HL-60 (cell line): Measurements from ENCODE around the gene SUSD4.

Experiments used
- DNase-seq, 2 experiments: peaks; one replicate each; pipeline ENCODE4 v3.0.0-alpha.2; 2010 to 2020; ENCODE audit warnings: low read depth in 1 of 2, low spot score in 1 of 2
- H3K27ac ChIP-seq: fragments of 250-450 bp; sonication (Bioruptor Pico); replicated peaks from 2 replicates; pipeline ENCODE4 v1.5.1; 2020; ENCODE audit warnings: mild to moderate bottlenecking, moderate library complexity
- H3K27me3 ChIP-seq: fragments of 250-450 bp; sonication (Bioruptor Pico); 2 replicates; pipeline ENCODE4 v1.5.1; 2021; ENCODE audit warnings: mild to moderate bottlenecking, moderate library complexity; ENCODE audit not compliant: insufficient read depth, poor library complexity, severe bottlenecking
- H3K4me3 ChIP-seq: replicated peaks from 2 replicates; pipeline ENCODE4 v1.5.1; 2011; ENCODE audit warnings: mild to moderate bottlenecking, control low read depth, low read length; ENCODE audit not compliant: insufficient read depth
- GABPA ChIP-seq: IDR thresholded peaks from 2 replicates; pipeline ENCODE4 v1.6.1; 2012; ENCODE audit warnings: low read depth
- POLR2AphosphoS5 ChIP-seq: IDR thresholded peaks from 2 replicates; pipeline ENCODE4 v1.6.1; 2012; ENCODE audit warnings: low read depth
- SPI1 ChIP-seq: IDR thresholded peaks from 2 replicates; pipeline ENCODE4 v1.6.1; 2012; ENCODE audit warnings: low read depth, mild to moderate bottlenecking, borderline replicate concordance
- TF ChIP-seq, protein P1 (sequence below): IDR thresholded peaks from 2 replicates; pipeline ENCODE4 v1.6.1; 2012; ENCODE audit warnings: low read depth; ENCODE audit not compliant: insufficient replicate concordance
- TF ChIP-seq, protein P2 (sequence below): IDR thresholded peaks from one replicate; pipeline ENCODE4 v1.5.1; 2011; ENCODE audit warnings: low read length, control low read depth, inconsistent platforms; ENCODE audit not compliant: insufficient read depth

The SUSD4 gene

DNA sequence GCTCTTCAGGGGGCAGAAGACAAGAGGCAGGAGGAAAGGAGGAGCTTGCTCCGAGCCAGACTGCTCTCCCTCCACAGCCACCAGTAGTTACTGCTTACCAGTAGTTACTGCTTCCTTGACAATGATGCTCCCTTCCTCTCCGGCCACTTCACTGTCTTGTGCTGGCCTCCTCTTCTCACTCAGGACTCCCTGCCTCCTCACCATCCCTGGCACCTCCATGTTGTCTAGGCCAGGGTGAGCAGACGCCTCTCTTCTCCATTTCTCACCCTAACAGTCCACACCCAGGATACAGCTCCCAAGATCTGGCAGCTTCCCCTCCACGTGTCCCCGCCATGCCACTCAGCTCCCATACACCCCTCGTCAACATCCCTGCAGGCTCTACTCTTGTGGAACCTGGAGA, 138.5 kb downstream of the SUSD4 start:
- DNase-seq, result no peak
- no peak overlapping the region for H3K4me3 ChIP-seq
- H3K27me3 ChIP-seq, result no peaks in the 10 kb centered on the region
- TF ChIP-seq, protein P1, sequence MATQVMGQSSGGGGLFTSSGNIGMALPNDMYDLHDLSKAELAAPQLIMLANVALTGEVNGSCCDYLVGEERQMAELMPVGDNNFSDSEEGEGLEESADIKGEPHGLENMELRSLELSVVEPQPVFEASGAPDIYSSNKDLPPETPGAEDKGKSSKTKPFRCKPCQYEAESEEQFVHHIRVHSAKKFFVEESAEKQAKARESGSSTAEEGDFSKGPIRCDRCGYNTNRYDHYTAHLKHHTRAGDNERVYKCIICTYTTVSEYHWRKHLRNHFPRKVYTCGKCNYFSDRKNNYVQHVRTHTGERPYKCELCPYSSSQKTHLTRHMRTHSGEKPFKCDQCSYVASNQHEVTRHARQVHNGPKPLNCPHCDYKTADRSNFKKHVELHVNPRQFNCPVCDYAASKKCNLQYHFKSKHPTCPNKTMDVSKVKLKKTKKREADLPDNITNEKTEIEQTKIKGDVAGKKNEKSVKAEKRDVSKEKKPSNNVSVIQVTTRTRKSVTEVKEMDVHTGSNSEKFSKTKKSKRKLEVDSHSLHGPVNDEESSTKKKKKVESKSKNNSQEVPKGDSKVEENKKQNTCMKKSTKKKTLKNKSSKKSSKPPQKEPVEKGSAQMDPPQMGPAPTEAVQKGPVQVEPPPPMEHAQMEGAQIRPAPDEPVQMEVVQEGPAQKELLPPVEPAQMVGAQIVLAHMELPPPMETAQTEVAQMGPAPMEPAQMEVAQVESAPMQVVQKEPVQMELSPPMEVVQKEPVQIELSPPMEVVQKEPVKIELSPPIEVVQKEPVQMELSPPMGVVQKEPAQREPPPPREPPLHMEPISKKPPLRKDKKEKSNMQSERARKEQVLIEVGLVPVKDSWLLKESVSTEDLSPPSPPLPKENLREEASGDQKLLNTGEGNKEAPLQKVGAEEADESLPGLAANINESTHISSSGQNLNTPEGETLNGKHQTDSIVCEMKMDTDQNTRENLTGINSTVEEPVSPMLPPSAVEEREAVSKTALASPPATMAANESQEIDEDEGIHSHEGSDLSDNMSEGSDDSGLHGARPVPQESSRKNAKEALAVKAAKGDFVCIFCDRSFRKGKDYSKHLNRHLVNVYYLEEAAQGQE, result no peak
- no peak for TF ChIP-seq SPI1
- TF ChIP-seq, protein P2, sequence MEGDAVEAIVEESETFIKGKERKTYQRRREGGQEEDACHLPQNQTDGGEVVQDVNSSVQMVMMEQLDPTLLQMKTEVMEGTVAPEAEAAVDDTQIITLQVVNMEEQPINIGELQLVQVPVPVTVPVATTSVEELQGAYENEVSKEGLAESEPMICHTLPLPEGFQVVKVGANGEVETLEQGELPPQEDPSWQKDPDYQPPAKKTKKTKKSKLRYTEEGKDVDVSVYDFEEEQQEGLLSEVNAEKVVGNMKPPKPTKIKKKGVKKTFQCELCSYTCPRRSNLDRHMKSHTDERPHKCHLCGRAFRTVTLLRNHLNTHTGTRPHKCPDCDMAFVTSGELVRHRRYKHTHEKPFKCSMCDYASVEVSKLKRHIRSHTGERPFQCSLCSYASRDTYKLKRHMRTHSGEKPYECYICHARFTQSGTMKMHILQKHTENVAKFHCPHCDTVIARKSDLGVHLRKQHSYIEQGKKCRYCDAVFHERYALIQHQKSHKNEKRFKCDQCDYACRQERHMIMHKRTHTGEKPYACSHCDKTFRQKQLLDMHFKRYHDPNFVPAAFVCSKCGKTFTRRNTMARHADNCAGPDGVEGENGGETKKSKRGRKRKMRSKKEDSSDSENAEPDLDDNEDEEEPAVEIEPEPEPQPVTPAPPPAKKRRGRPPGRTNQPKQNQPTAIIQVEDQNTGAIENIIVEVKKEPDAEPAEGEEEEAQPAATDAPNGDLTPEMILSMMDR, result no peak
- no peak for TF ChIP-seq GABPA
- TF ChIP-seq POLR2AphosphoS5, result no peak
- H3K27ac ChIP-seq, result no peak overlapping the region

DNA sequence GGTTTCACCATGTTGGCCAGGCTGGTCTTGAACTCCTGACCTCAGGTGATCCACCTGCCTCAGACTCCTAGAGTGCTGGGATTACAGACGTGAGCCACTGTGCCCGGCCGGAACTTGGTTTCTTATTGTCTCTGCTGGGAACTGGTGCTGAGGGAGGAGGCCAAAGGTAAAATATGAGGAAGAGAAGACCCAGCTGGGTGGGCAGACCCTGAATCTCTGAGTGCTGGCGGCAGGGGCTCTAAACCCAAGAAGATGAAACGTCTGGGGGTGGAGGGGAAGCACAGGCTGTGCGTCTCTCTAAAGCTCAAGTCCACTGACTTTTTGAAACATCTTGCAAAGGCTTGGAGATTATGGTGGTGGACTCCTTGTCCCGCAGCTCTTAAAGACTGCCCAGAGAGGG, 138.9 kb downstream of the SUSD4 start:
- no peak for DNase-seq
- no peak for TF ChIP-seq POLR2AphosphoS5
- no peak for TF ChIP-seq SPI1
- no peak for TF ChIP-seq GABPA
- TF ChIP-seq, protein P2, result no peak
- TF ChIP-seq, protein P1, result no peak
- no peak overlapping the region for H3K27ac ChIP-seq
- no peaks in the 10 kb centered on the region for H3K27me3 ChIP-seq
- no peak overlapping the region for H3K4me3 ChIP-seq

DNA sequence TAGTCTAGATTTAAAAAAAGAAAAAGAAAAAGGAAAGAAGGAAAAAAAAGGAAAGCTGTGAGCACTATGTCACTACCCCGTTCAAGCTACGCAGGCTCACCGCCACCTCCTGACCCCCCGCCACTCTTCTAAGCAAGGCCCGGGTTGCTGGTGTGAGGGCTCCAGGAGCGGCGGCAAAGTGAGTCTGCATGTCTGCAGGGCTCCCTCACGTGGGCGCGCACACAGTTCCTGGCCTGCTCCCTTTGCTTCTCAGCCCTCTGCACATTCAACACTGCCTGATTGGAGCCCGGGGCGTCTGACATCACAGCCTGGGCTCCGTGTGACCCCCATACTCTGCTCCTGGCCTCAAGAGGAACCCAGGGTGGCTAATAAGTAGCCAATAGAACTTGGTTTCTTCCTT, 139.5 kb downstream of the SUSD4 start:
- no peak overlapping the region for H3K27ac ChIP-seq
- DNase-seq, result no peak
- no peaks in the 10 kb centered on the region for H3K27me3 ChIP-seq
- TF ChIP-seq GABPA (no peak), POLR2AphosphoS5 (no peak), SPI1 (no peak)
- TF ChIP-seq, protein P2, result no peak
- TF ChIP-seq, protein P1, result no peak
- H3K4me3 ChIP-seq, result no peak overlapping the region
